Heart right ventricle (tissue), 16 donors: ENCODE measurements around the gene PRKN. TPM values are rescaled to one million over a fixed set of nuclear protein-coding genes. Genes with fewer than 3 reads are reported as not detected.
A peak's percentile ranks its signal among the peaks of the same experiment; 100 is the strongest.
"Not testable (repeated sequence)": the region's sequence is repeated elsewhere in the genome, so short reads cannot be mapped to it uniquely, and the experiment has no call there.

Source experiments
- ATAC-seq, 8 donors: fragments of 200-7000 bp; cut with Tn5 transposase; one replicate each; pipeline ENCODE4 v1.9.1; 2020; ENCODE audit warnings: mild to moderate bottlenecking in 8 of 8, moderate library complexity in 8 of 8, moderate number of reproducible peaks in 1 of 8
- DNase-seq, 2 donors: peaks; one replicate each; pipeline ENCODE4 v3.0.0-alpha.2; 2020
- H3K27ac ChIP-seq, 10 donors: fragments of 200-600 bp; sonication (generic) in 2 of 10; one replicate each; pipeline versions ENCODE4 v1.5.0 to v1.8.0; 2020 to 2022; ENCODE audit warnings: mild to moderate bottlenecking in 3 of 10
- H3K27me3 ChIP-seq, 7 donors: fragments of 200-600 bp; one replicate each; pipeline ENCODE4 v1.8.0; 2021 to 2022; ENCODE audit warnings: mild to moderate bottlenecking in 2 of 7
- H3K36me3 ChIP-seq, 9 donors: fragments of 200-600 bp; sonication (generic) in 1 of 9; one replicate each; pipeline versions ENCODE4 v1.5.0 to v1.8.0; 2020 to 2022; ENCODE audit warnings: mild to moderate bottlenecking in 2 of 9
- H3K4me1 ChIP-seq, 9 donors: fragments of 200-600 bp; sonication (generic) in 1 of 9; one replicate each; pipeline versions ENCODE4 v1.5.0 to v1.8.0; 2020 to 2022; ENCODE audit warnings: mild to moderate bottlenecking in 4 of 9
- H3K4me3 ChIP-seq, 10 donors: fragments of 200-600 bp; sonication (generic) in 2 of 10; one replicate each; pipeline versions ENCODE4 v1.5.0 to v1.8.0; 2020 to 2022; ENCODE audit warnings: mild to moderate bottlenecking in 7 of 10, moderate library complexity in 2 of 10
- H3K9me3 ChIP-seq, 11 donors: fragments of 200-600 bp in 10 of 11; sonication (generic) in 2 of 11; one replicate each; pipeline versions ENCODE4 v1.5.0 to v1.8.0; 2013 to 2022; ENCODE audit warnings: mild to moderate bottlenecking in 2 of 11, control low read depth in 1 of 11, moderate library complexity in 1 of 11
- CTCF ChIP-seq, 9 donors: fragments of 200-600 bp; sonication (generic) in 2 of 9; IDR thresholded peaks; one replicate each; pipeline versions ENCODE4 v1.5.0 to v1.8.0; 2021 to 2022; ENCODE audit warnings: antibody characterized with exemption in 9 of 9, mild to moderate bottlenecking in 5 of 9, moderate library complexity in 1 of 9
- WGBS, 2 donors: extraction: QIAGEN DNeasy Blood & Tissue Kit; methylation state at CpG; one replicate each; pipeline ENCODE4 v1.1.7; 2013; ENCODE audit warnings: inconsistent platforms in 1 of 2; 5-methylcytosine and 5-hydroxymethylcytosine counted together
- intact Hi-C, 10 donors: fragments of 100-400 bp; cut with DNase I; formaldehyde crosslinking; loops; one replicate each; pipeline versions ENCODE4 v1.11.1 to v1.14.2; 2022
- polyA plus RNA-seq, 2 donors: library from polyadenylated mRNA; stranded (reverse); fragments of 200-250 nt; gene quantifications; one replicate each; pipeline ENCODE4 v1.2.3, GENCODE V29; 2013
- total RNA-seq, 10 donors: library from RNA; stranded (reverse); fragmentation: NEBNext Ultra II Directional in 3 of 10; extraction: Animal tissue kit (Norgen Biotek cat#: 25700) in 3 of 10; gene quantifications; one replicate each; pipeline versions ENCODE4 v1.2.1 to v1.2.4, GENCODE V29; 2021 to 2023
- donor health status: Arrhythmogenic right ventricular cardiomyopathy.
- donor health status: ischemic (EF 13 %, LVEDD 7.1; RV severe dilation, severe dysfunction).
- donor health status: healthy with polysubstance abuse.
- donor health status: DM: no; HTN: yes; CAD: no.
- donor health status: DM: no; HTN: no; CAD: no.
- donor health status: ischemic (EF 25% LVEDD 6.9; RV normal size, moderate dysfunction).
- donor health status: ischemic (EF 25% LVEDD 5.7; RV mildly dilated, moderate dysfunction).
- donor health status: healthy.
- donor health status: DM: yes; HTN: yes; CAD: no.
- donor health status: Ischemic cardiomyopathy.
- donor health status: ischemic (EF 35%, LVEDD 5.7; RV mildly dilated, moderate dysfunction).
- donor health status: nonischemic (EF 11% LVEDD 7.7; RV severe dilation, severe dysfunction).
- donor health status: DM: yes; HTN: yes; CAD: no.
- donor health status: PGD.
- donor health status: ischemic (EF 29% LVEDD 5.4; RV normal size, mild dysfunction).
- donor health status: nonischemic (EF 23%, LVEDD 6.1; RV moderate dilation, normal function).

The PRKN gene
- total and polyA plus RNA-seq, 12 donors = 2.3 to 27.7 (median 26.3) TPM

DNA sequence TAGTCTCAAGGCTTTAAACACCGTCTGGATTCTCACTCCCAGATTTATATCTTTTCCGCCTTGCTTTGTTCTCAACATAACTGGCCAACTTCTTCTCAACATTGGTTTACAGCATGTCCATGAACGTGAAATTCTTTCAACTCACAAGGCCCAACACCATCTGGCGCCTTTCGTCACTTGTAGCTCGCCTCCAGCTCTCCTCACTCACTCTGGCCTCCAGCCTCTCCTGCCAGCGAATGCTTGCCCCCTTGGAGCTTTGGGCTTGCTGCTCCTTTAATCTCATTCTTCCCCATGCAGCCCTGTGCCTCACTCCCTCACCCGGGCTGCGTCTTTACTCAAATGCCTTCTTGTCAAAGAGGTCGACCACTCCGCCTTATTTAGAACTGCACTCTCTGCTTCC lies 324.5 kb downstream of the PRKN start:
- Histone ChIP-seq H3K27ac (no peak overlapping the region), H3K36me3 (no peaks in the 10 kb centered on the region), H3K27me3 (no peaks in the 10 kb centered on the region), H3K4me1 (no peaks in the 10 kb centered on the region), H3K9me3 (peaks cover 0 to 12% (median 4%) of the 10 kb centered on the region in 11 donors), H3K4me3 (no peak overlapping the region)
- no peak for DNase-seq
- WGBS, 2 donors = 90 to 91% methylated on average over 11 of the region's 11 CpGs
- intact Hi-C loops = no loop called here
- no peak for ATAC-seq
- TF ChIP-seq CTCF (IDR thresholded peaks at IDR 0.05) = no peak

DNA sequence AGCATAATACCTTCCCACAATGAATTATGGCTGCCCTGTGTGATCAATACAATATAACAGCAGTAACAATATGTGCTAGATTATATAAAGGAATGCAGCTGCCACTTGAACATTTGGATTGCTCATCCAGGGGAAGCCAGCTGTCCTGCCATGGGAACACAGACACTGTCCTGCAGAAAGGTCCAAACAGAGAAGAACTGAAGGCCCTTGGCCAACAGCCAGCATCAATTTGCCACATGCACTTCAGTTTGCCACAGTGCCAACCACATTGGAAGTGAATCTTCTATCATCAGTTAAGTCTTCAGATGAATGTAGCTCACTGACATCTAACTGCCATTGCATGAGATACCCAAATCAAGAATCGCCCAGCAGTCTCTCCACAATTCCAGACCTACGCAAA lies 332.4 kb downstream of the PRKN start:
- Histone ChIP-seq H3K27ac (no peak overlapping the region), H3K4me1 (peaks cover 0 to 6% (median 0%) of the 10 kb centered on the region in 9 donors), H3K36me3 (no peaks in the 10 kb centered on the region), H3K9me3 (peaks cover 0 to 12% (median 4%) of the 10 kb centered on the region in 11 donors), H3K4me3 (no peak overlapping the region), H3K27me3 (no peaks in the 10 kb centered on the region)
- TF ChIP-seq CTCF (IDR thresholded peaks at IDR 0.05) = no peak
- ATAC-seq = no peak
- WGBS, 2 donors = 97 to 100% methylated on average over 2 of the region's 2 CpGs
- intact Hi-C loops = no loop called here
- DNase-seq = no peak

- intact Hi-C loops, H3K36me3 ChIP-seq, H3K27me3 ChIP-seq, H3K9me3 ChIP-seq: not testable (repeated sequence)
- Histone ChIP-seq H3K27ac (peak overlapping the region in 7 of 10 donors; percentile 51 to 79 (median 60)), H3K4me1 (peaks cover 0 to 35% (median 14%) of the 10 kb centered on the region in 9 donors), H3K4me3 (peak overlapping the region in 5 of 10 donors; percentile 7 to 41 (median 24))
- ATAC-seq = peak in 6 of 8 donors; percentile 36 to 62 (median 48)
- peak in 1 of 2 donors; percentile 75 for DNase-seq
- 61 to 67% methylated on average over 25 of the region's 25 CpGs for WGBS, 2 donors
These were observed 336.4 kb downstream of the PRKN start for GRCh38 chr6:162390961-162391811.

GRCh38 chr6:162389343-162390085 lies 338.1 kb downstream of the PRKN start:
- Histone ChIP-seq H3K36me3 (no peaks in the 10 kb centered on the region), H3K4me1 (peaks cover 0 to 37% (median 14%) of the 10 kb centered on the region in 9 donors), H3K27ac (peak overlapping the region in 5 of 10 donors; percentile 17 to 80 (median 68)), H3K4me3 (no peak overlapping the region), H3K9me3 (no peaks in the 10 kb centered on the region), H3K27me3 (no peaks in the 10 kb centered on the region)
- DNase-seq (no peak), ATAC-seq (peak in 2 of 8 donors; percentile 33 to 40)
- 88% methylated on average over 3 of the region's 3 CpGs for WGBS, 2 donors
- intact Hi-C loops = loop anchor here in 1 of 10 donors (10.0 kb wide), 1 partner anchor 205 kb away; no protein-coding TSS in a partner anchor
- TF ChIP-seq CTCF (IDR thresholded peaks at IDR 0.05) = no peak
